Heart left ventricle (tissue), 16 donors: ENCODE measurements around the gene PYGM. TPM values are rescaled to one million over a fixed set of nuclear protein-coding genes. Genes with fewer than 3 reads are reported as not detected.

Experiments
- ATAC-seq, 4 donors: fragments of 200-7000 bp; cut with Tn5 transposase; one replicate each; pipeline ENCODE4 v1.9.1; 2020 to 2022; ENCODE audit warnings: moderate library complexity in 4 of 4, mild to moderate bottlenecking in 3 of 4, moderate number of reproducible peaks in 1 of 4
- DNase-seq, 5 donors: peaks; one replicate each; pipeline ENCODE4 v3.0.0-alpha.2; 2020
- H3K27ac ChIP-seq, 12 donors: fragments of 200-600 bp; sonication (generic) in 4 of 12; one replicate each; pipeline versions ENCODE4 v1.5.0 to v1.8.0; 2016 to 2022; ENCODE audit warnings: mild to moderate bottlenecking in 2 of 12
- H3K27me3 ChIP-seq, 9 donors: fragments of 200-600 bp; sonication (generic) in 2 of 9; one replicate each; pipeline versions ENCODE4 v1.5.1 to v1.8.0; 2016 to 2022; ENCODE audit warnings: mild to moderate bottlenecking in 3 of 9
- H3K36me3 ChIP-seq, 9 donors: fragments of 200-600 bp; sonication (generic) in 2 of 9; one replicate each; pipeline versions ENCODE4 v1.5.0 to v1.8.0; 2018 to 2022; ENCODE audit warnings: mild to moderate bottlenecking in 2 of 9
- H3K4me1 ChIP-seq, 12 donors: fragments of 200-600 bp; sonication (generic) in 4 of 12; one replicate each; pipeline versions ENCODE4 v1.5.0 to v1.8.0; 2016 to 2022; ENCODE audit warnings: mild to moderate bottlenecking in 3 of 12
- H3K4me3 ChIP-seq, 12 donors: fragments of 200-600 bp; sonication (generic) in 4 of 12; one replicate each; pipeline versions ENCODE4 v1.5.0 to v1.8.0; 2017 to 2022; ENCODE audit warnings: mild to moderate bottlenecking in 9 of 12, moderate library complexity in 4 of 12
- H3K9me3 ChIP-seq, 12 donors: fragments of 200-600 bp; sonication (generic) in 4 of 12; one replicate each; pipeline versions ENCODE4 v1.5.0 to v1.8.0; 2016 to 2022; ENCODE audit warnings: mild to moderate bottlenecking in 1 of 12
- POLR2A ChIP-seq, 2 donors: fragments of 450-650 bp; IDR thresholded peaks; one replicate each; pipeline ENCODE4 v1.6.1; 2017; ENCODE audit warnings: antibody characterized with exemption in 2 of 2, mild to moderate bottlenecking in 2 of 2, moderate library complexity in 2 of 2
- WGBS, 4 donors: extraction: QIAGEN DNeasy Blood & Tissue Kit in 2 of 4; methylation state at CpG; one replicate each; pipeline versions ENCODE4 v1.1.5 to v1.1.7; 2013 to 2018; 5-methylcytosine and 5-hydroxymethylcytosine counted together
- intact Hi-C, 10 donors: fragments of 100-400 bp; cut with DNase I; formaldehyde crosslinking; loops; one replicate each; pipeline versions ENCODE4 v1.11.1 to v1.14.2; 2022
- polyA plus RNA-seq, 2 donors: library from polyadenylated mRNA; stranded (reverse); fragments of 200-250 nt; gene quantifications; one replicate each; pipeline ENCODE4 v1.2.3, GENCODE V29; 2013
- total RNA-seq, 9 donors: library from RNA; depleted of rRNA in 2 of 9; stranded (reverse); fragments of >200 nt in 2 of 9; fragmentation: NEBNext Ultra II Directional in 3 of 9; extraction: Animal tissue kit (Norgen Biotek cat#: 25700) in 3 of 9; gene quantifications; one replicate each; pipeline versions ENCODE4 v1.1.0 to v1.2.4, GENCODE V29; 2016 to 2023
- TF ChIP-seq, protein P1 (sequence below), 12 donors: fragments of 200-600 bp; sonication (generic) in 4 of 12; IDR thresholded peaks; one replicate each; pipeline versions ENCODE4 v1.5.0 to v1.8.0; 2018 to 2022; ENCODE audit warnings: antibody characterized with exemption in 12 of 12, mild to moderate bottlenecking in 5 of 12
- donor health status: ischemic (EF 13 %, LVEDD 7.1; RV severe dilation, severe dysfunction).
- donor health status: healthy with polysubstance abuse.
- donor health status: DM: no; HTN: yes; CAD: no.
- donor health status: DM: no; HTN: no; CAD: no.
- donor health status: ischemic (EF 25% LVEDD 6.9; RV normal size, moderate dysfunction).
- donor health status: ischemic (EF 25% LVEDD 5.7; RV mildly dilated, moderate dysfunction).
- donor health status: healthy.
- donor health status: DM: yes; HTN: yes; CAD: no.
- donor health status: ischemic (EF 35%, LVEDD 5.7; RV mildly dilated, moderate dysfunction).
- donor health status: nonischemic (EF 11% LVEDD 7.7; RV severe dilation, severe dysfunction).
- donor health status: DM: yes; HTN: yes; CAD: no.
- donor health status: PGD.
- donor health status: ischemic (EF 29% LVEDD 5.4; RV normal size, mild dysfunction).
- donor health status: nonischemic (EF 23%, LVEDD 6.1; RV moderate dilation, normal function).

The PYGM gene
- total and polyA plus RNA-seq, 11 donors: 10.3 to 167 (median 80.2) TPM

DNA sequence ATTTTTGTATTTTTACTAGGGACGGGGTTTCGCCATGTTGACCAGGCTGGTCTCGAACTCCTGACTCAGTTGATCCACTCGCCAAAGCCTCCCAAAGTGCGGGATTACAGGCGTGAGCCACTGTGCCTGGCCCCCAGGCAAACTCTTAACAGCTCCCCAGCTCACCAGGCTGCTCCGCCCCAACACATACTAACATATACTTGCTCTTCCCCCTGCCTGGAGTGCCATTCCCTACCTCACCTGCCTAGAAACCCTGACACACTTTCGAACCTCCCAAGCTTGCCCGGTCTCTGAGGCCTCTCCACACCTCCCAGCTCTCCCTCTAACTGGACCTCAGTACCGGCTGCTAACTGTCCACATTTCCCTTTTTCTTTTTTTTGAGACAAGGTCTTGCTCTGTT is 34.8 kb upstream of the PYGM start:
- H3K9me3 ChIP-seq: no peaks in the 10 kb centered on the region
- no peak for DNase-seq
- peaks cover 0 to 51% (median 26%) of the 10 kb centered on the region in 9 donors for H3K36me3 ChIP-seq
- peak overlapping the region in 2 of 12 donors; percentile 6 to 68 for H3K27ac ChIP-seq
- intact Hi-C loops: loop anchor here in 1 of 10 donors (5.0 kb wide), 1 partner anchor 98 kb away; no protein-coding TSS in a partner anchor
- no peak overlapping the region for H3K4me3 ChIP-seq
- WGBS, 4 donors: 93 to 97% (median 96%) methylated on average over 10 of the region's 10 CpGs
- TF ChIP-seq, protein P1, sequence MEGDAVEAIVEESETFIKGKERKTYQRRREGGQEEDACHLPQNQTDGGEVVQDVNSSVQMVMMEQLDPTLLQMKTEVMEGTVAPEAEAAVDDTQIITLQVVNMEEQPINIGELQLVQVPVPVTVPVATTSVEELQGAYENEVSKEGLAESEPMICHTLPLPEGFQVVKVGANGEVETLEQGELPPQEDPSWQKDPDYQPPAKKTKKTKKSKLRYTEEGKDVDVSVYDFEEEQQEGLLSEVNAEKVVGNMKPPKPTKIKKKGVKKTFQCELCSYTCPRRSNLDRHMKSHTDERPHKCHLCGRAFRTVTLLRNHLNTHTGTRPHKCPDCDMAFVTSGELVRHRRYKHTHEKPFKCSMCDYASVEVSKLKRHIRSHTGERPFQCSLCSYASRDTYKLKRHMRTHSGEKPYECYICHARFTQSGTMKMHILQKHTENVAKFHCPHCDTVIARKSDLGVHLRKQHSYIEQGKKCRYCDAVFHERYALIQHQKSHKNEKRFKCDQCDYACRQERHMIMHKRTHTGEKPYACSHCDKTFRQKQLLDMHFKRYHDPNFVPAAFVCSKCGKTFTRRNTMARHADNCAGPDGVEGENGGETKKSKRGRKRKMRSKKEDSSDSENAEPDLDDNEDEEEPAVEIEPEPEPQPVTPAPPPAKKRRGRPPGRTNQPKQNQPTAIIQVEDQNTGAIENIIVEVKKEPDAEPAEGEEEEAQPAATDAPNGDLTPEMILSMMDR (IDR thresholded peaks at IDR 0.05): no peak
- no peak for TF ChIP-seq POLR2A (IDR thresholded peaks at IDR 0.05)
- H3K4me1 ChIP-seq: peaks cover 0 to 16% (median 5%) of the 10 kb centered on the region in 12 donors
- ATAC-seq: no peak
- no peaks in the 10 kb centered on the region for H3K27me3 ChIP-seq

DNA sequence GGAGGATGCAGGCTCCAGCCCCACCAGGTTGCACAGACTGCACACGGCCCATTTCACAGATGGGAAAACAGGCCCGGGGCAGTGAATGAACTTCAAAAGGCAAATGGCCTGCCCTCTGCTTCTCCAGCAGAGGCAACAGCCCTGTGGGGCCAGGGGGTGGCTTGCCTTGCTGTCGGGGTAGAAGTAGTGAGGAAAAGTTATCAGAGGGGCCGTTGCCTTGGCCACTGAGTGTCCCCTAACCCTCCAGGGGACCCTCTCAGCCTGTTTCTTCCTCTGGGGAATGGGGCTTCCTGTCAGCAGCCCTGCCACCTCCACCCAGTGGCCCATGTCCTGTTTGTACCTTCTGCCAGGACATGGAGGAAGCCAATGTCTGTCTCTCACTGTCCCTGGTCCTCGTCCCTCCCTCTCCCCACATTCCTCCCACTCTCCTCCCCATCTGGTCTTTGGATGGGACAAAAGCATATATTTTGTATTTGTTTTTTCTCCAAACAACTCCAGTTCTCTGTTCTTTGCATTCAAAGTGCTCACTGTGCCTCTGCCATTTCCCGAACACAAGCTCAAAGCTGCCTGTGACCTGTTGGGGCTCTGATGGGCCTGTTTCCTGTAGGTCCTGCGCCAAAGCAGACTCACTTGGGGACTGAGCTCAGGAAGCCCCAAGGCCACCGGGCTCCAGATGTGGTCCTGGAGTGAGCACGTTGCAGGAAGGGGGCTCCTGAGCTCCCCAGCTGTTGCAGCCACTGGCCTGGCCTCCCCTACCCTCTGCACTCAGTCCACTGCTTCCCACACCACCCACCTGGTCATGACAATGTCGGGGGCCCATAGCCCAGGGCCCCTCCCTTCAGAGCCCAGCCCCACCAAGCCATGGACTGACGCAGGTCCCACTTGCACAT is 33.7 kb upstream of the PYGM start:
- peak in 2 of 4 donors; percentile 12 to 53 for ATAC-seq
- Histone ChIP-seq H3K27me3 (no peaks in the 10 kb centered on the region), H3K4me3 (no peak overlapping the region), H3K27ac (peak overlapping the region in 11 of 12 donors; percentile 25 to 68 (median 55)), H3K4me1 (peaks cover 0 to 16% (median 5%) of the 10 kb centered on the region in 12 donors), H3K36me3 (peaks cover 0 to 54% (median 27%) of the 10 kb centered on the region in 9 donors), H3K9me3 (no peaks in the 10 kb centered on the region)
- TF ChIP-seq, protein P1 (IDR thresholded peaks at IDR 0.05): no peak
- TF ChIP-seq POLR2A (IDR thresholded peaks at IDR 0.05): no peak
- no peak for DNase-seq
- intact Hi-C loops: loop anchor here in 1 of 10 donors (5.0 kb wide), 1 partner anchor 99 kb away; no protein-coding TSS in a partner anchor
- 48 to 58% (median 53%) methylated on average over 11 of the region's 11 CpGs for WGBS, 4 donors

DNA sequence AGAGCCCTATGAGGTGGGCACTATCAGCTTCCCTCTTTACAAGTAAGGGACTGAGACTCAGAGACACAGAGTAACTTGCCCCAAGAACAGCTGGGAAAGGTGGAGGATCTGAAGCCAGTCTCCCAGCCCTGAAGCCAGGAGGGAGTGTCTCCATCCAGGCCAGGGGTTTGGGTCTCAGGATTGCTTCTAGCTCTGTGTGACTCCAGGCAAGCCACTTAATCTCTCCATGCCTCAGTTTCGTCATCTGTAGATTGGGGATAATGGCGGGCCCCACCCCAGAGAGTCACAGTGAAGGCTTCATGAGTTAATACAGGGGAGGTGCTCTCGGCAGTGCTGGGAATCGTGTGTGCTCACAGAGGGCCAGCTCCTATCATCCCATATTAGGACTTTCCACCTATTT is 32.7 kb upstream of the PYGM start:
- peaks cover 0 to 54% (median 27%) of the 10 kb centered on the region in 9 donors for H3K36me3 ChIP-seq
- intact Hi-C loops: loop anchor here in 1 of 10 donors (5.0 kb wide), 1 partner anchor 100 kb away; no protein-coding TSS in a partner anchor
- H3K4me3 ChIP-seq: no peak overlapping the region
- TF ChIP-seq, protein P1 (IDR thresholded peaks at IDR 0.05): no peak
- no peak for TF ChIP-seq POLR2A (IDR thresholded peaks at IDR 0.05)
- WGBS, 4 donors: 93 to 98% (median 95%) methylated on average over 4 of the region's 4 CpGs
- no peaks in the 10 kb centered on the region for H3K27me3 ChIP-seq
- ATAC-seq (no peak), DNase-seq (no peak)
- H3K4me1 ChIP-seq: peaks cover 0 to 16% (median 5%) of the 10 kb centered on the region in 12 donors
- H3K27ac ChIP-seq: no peak overlapping the region
- H3K9me3 ChIP-seq: no peaks in the 10 kb centered on the region

DNA sequence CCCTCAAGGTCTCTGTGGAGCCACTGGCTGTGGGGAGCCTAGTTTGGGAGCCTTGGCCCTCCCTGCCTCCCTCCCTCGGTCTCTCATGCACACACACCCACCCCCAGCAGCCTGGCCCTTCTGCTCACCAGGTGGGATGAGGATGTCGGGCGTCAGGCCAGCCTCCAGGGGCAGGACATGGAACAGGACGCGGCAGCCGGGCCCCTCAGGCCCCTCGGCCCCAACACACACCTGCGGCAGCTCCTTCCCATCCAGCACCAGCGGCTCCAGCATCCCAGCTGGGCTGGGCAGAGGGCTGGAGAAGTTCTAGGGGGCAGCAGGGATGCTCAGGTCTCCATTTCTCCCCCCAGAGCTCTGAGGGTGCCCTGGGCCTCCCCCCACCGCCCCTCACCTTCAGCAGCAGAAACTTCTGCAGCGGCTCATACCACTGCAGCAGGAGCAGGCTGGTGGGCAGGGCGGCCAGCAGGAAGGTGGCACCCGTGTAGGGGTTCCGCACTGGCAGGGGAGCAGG is 32.1 kb upstream of the PYGM start:
- ATAC-seq: no peak
- Histone ChIP-seq H3K36me3 (peaks cover 0 to 49% (median 22%) of the 10 kb centered on the region in 9 donors), H3K9me3 (no peaks in the 10 kb centered on the region), H3K4me3 (no peak overlapping the region), H3K27ac (no peak overlapping the region), H3K4me1 (peaks cover 0 to 16% (median 5%) of the 10 kb centered on the region in 12 donors), H3K27me3 (no peaks in the 10 kb centered on the region)
- 90 to 94% (median 93%) methylated on average over 12 to 14 of the region's 14 CpGs for WGBS, 4 donors
- TF ChIP-seq, protein P1 (IDR thresholded peaks at IDR 0.05): no peak
- no peak for TF ChIP-seq POLR2A (IDR thresholded peaks at IDR 0.05)
- DNase-seq: peak in 1 of 5 donors; percentile 22
- intact Hi-C loops: loop anchor here in 1 of 10 donors (5.0 kb wide), 1 partner anchor 100 kb away; no protein-coding TSS in a partner anchor
